GM23248 (cell line): ENCODE measurements around the gene STK31. TPM values are rescaled to one million over a fixed set of nuclear protein-coding genes. Genes with fewer than 3 reads are reported as not detected.
A peak's percentile ranks its signal among the peaks of the same experiment; 100 is the strongest.
"Not testable (repeated sequence)": the region's sequence is repeated elsewhere in the genome, so short reads cannot be mapped to it uniquely, and the experiment has no call there.

Experiments
- DNase-seq: peaks from one replicate; pipeline ENCODE4 v3.0.0-alpha.2; 2015
- H2AFZ ChIP-seq: fragments of 200-600 bp; sonication (generic); 2 replicates; pipeline ENCODE4 v1.6.1; 2016; ENCODE audit warnings: antibody characterized with exemption
- H3F3A ChIP-seq: fragments of 200-600 bp; sonication (generic); 2 replicates; pipeline ENCODE4 v1.6.1; 2016; ENCODE audit warnings: mild to moderate bottlenecking, antibody characterized with exemption, mixed run types; ENCODE audit not compliant: insufficient read depth
- H3K27ac ChIP-seq: fragments of 200-600 bp; sonication (generic); 2 replicates; pipeline ENCODE4 v1.5.1; 2016; ENCODE audit warnings: mild to moderate bottlenecking
- H3K27me3 ChIP-seq: fragments of 200-600 bp; sonication (generic); replicated peaks from 2 replicates; pipeline ENCODE4 v1.6.1; 2016; ENCODE audit warnings: mild to moderate bottlenecking; ENCODE audit not compliant: insufficient read depth
- H3K36me3 ChIP-seq: fragments of 200-600 bp; sonication (generic); 2 replicates; pipeline ENCODE4 v1.6.1; 2016; ENCODE audit warnings: low read depth, mild to moderate bottlenecking
- H3K4me1 ChIP-seq: fragments of 200-600 bp; sonication (generic); 2 replicates; pipeline ENCODE4 v1.6.1; 2016; ENCODE audit warnings: mild to moderate bottlenecking; ENCODE audit not compliant: insufficient read depth
- H3K4me2 ChIP-seq: fragments of 200-600 bp; sonication (generic); one replicate; pipeline ENCODE4 v1.6.1; 2016; ENCODE audit warnings: mild to moderate bottlenecking; ENCODE audit not compliant: unreplicated experiment
- H3K4me3 ChIP-seq: fragments of 200-600 bp; sonication (generic); 2 replicates; pipeline ENCODE4 v1.5.1; 2016; ENCODE audit warnings: mild to moderate bottlenecking
- H3K79me2 ChIP-seq: fragments of 200-600 bp; sonication (generic); 2 replicates; pipeline ENCODE4 v1.6.1; 2016; ENCODE audit warnings: mild to moderate bottlenecking; ENCODE audit not compliant: insufficient read depth
- H3K9ac ChIP-seq: fragments of 200-600 bp; sonication (generic); 2 replicates; pipeline ENCODE4 v1.6.1; 2016; ENCODE audit warnings: mild to moderate bottlenecking
- H3K9me2 ChIP-seq: fragments of 200-600 bp; sonication (generic); 2 replicates; pipeline ENCODE4 v1.6.1; 2016; ENCODE audit warnings: mixed run types, mild to moderate bottlenecking, moderate library complexity; ENCODE audit not compliant: insufficient read depth
- H3K9me3 ChIP-seq: fragments of 200-600 bp; sonication (generic); one replicate; pipeline ENCODE4 v1.6.1; 2017; ENCODE audit warnings: low read depth
- H4K20me1 ChIP-seq: fragments of 200-600 bp; sonication (generic); 2 replicates; pipeline ENCODE4 v1.6.0; 2016; ENCODE audit not compliant: insufficient read depth
- EZH2 ChIP-seq: fragments of 200-600 bp; sonication (generic); IDR thresholded peaks from 2 replicates; pipeline ENCODE4 v1.6.1; 2018; ENCODE audit warnings: antibody characterized with exemption, mild to moderate bottlenecking; ENCODE audit not compliant: insufficient read depth, poor library complexity, severe bottlenecking
- EZH2phosphoT487 ChIP-seq: fragments of 200-600 bp; sonication (generic); IDR thresholded peaks from 2 replicates; pipeline ENCODE4 v1.6.1; 2018; ENCODE audit warnings: antibody characterized with exemption, moderate library complexity, mild to moderate bottlenecking, low read depth; ENCODE audit not compliant: insufficient read depth
- WGBS, 2 experiments: methylation state at CpG; one replicate each; pipeline ENCODE4 v1.1.6; 2015 to 2017; ENCODE audit warnings: low lambda C conversion rate in 2 of 2, low coverage in 1 of 2; ENCODE audit errors: missing lambda C conversion rate in 2 of 2; 5-methylcytosine and 5-hydroxymethylcytosine counted together
- in situ Hi-C: fragments of 300-500 bp; cut with MboI; formaldehyde crosslinking; loops from 2 replicates; pipeline ENCODE4 v1.15.0; 2020
- polyA plus RNA-seq: library from polyadenylated mRNA; unstranded; fragments of >200 nt; fragmentation: Nextera tagmentation; extraction: Ambion mirVana; gene quantifications from 2 replicates; pipeline ENCODE4 v1.2.1, GENCODE V29; 2016
- total RNA-seq: library from RNA; depleted of rRNA; stranded (reverse); fragments of >200 nt; shearing (Covaris generic); gene quantifications from 2 replicates; pipeline ENCODE4 v1.2.3, GENCODE V29; 2014

Gene STK31
- total and polyA plus RNA-seq, 2 experiments from 2014 or later = not detected

- Histone ChIP-seq H3K9me2 (no peaks in the 10 kb centered on the region), H3K4me2 (no peak overlapping the region), H3F3A (no peaks in the 10 kb centered on the region), H3K36me3 (no peaks in the 10 kb centered on the region), H3K4me3 (no peak overlapping the region), H3K9ac (no peak overlapping the region), H3K27me3 (peaks cover 12% of the 10 kb centered on the region; the same call in 1 of the 2 replicates), H3K79me2 (no peaks in the 10 kb centered on the region), H2AFZ (no peak overlapping the region), H3K4me1 (no peaks in the 10 kb centered on the region), H3K9me3 (no peaks in the 10 kb centered on the region), H3K27ac (no peak overlapping the region), H4K20me1 (no peaks in the 10 kb centered on the region)
- in situ Hi-C loops = no loop called here
- TF ChIP-seq EZH2phosphoT487 (no peak), EZH2 (no peak)
- DNase-seq = no peak
- 54% methylated on average over 1 of the region's 1 CpG; no CpG with 5 or more reads in 1 of the 2 experiments for WGBS, 2 experiments
These were observed 94.7 kb downstream of the STK31 start for GRCh38 chr7:23804707-23805106.

- Histone ChIP-seq H3K9ac (no peak overlapping the region), H3K36me3 (no peaks in the 10 kb centered on the region), H3F3A (no peaks in the 10 kb centered on the region), H2AFZ (no peak overlapping the region), H3K9me3 (no peaks in the 10 kb centered on the region), H3K9me2 (no peaks in the 10 kb centered on the region), H4K20me1 (no peaks in the 10 kb centered on the region), H3K4me3 (no peak overlapping the region), H3K27ac (no peak overlapping the region), H3K4me2 (no peak overlapping the region), H3K4me1 (no peaks in the 10 kb centered on the region), H3K27me3 (no peaks in the 10 kb centered on the region), H3K79me2 (no peaks in the 10 kb centered on the region)
- WGBS, 2 experiments = 22 to 23% methylated on average over 3 of the region's 3 CpGs
- TF ChIP-seq EZH2 = no peak
- TF ChIP-seq EZH2phosphoT487 = no peak
- no peak for DNase-seq
- in situ Hi-C loops = no loop called here
These were observed 98.4 kb downstream of the STK31 start for GRCh38 chr7:23808421-23808820.

- no peaks in the 10 kb centered on the region for H3K27me3 ChIP-seq
- no peaks in the 10 kb centered on the region for H3K4me1 ChIP-seq
These were observed 100.1 kb downstream of the STK31 start for GRCh38 chr7:23810099-23810498.

GRCh38 chr7:23811540-23811939, 101.5 kb downstream of the STK31 start:
- Histone ChIP-seq H2AFZ (no peak overlapping the region), H3K4me2 (no peak overlapping the region), H3K4me1 (no peaks in the 10 kb centered on the region), H3K9me2 (no peaks in the 10 kb centered on the region), H3K27ac (no peak overlapping the region), H3K36me3 (no peaks in the 10 kb centered on the region), H3K4me3 (no peak overlapping the region), H3K79me2 (no peaks in the 10 kb centered on the region), H3K9me3 (no peaks in the 10 kb centered on the region), H3K9ac (no peak overlapping the region), H4K20me1 (no peaks in the 10 kb centered on the region), H3F3A (no peaks in the 10 kb centered on the region), H3K27me3 (no peaks in the 10 kb centered on the region)
- DNase-seq = peak; percentile 8
- WGBS, 2 experiments = 62 to 79% methylated on average over 1 of the region's 1 CpG
- TF ChIP-seq EZH2phosphoT487 (no peak), EZH2 (no peak)
- in situ Hi-C loops = no loop called here

More at GRCh38 chr7:23810099-23810498, 100.1 kb downstream of the STK31 start:
- Histone ChIP-seq H3K9me3 (no peaks in the 10 kb centered on the region), H3K9ac (no peak overlapping the region), H3K36me3 (no peaks in the 10 kb centered on the region), H4K20me1 (no peaks in the 10 kb centered on the region), H2AFZ (no peak overlapping the region), H3K4me2 (no peak overlapping the region), H3K9me2 (no peaks in the 10 kb centered on the region), H3K4me3 (no peak overlapping the region), H3F3A (no peaks in the 10 kb centered on the region), H3K79me2 (no peaks in the 10 kb centered on the region), H3K27ac (no peak overlapping the region)
- in situ Hi-C loops = no loop called here
- TF ChIP-seq EZH2phosphoT487 (no peak), EZH2 (no peak)
- DNase-seq = no peak
- whole genome bisulfite sequencing, 2 experiments = 43 to 53% methylated on average over 1 of the region's 1 CpG

GRCh38 chr7:23828125-23828524, 118.1 kb downstream of the STK31 start:
- H3K36me3 ChIP-seq, H3K9me3 ChIP-seq, H3K79me2 ChIP-seq, H3K9me2 ChIP-seq, H3K27me3 ChIP-seq, H3K4me2 ChIP-seq, H3K27ac ChIP-seq, H3K4me1 ChIP-seq, H3K4me3 ChIP-seq, in situ Hi-C loops, H2AFZ ChIP-seq, H3F3A ChIP-seq, H3K9ac ChIP-seq, H4K20me1 ChIP-seq, DNase-seq: not testable (repeated sequence)
- WGBS, 2 experiments = 67 to 71% methylated on average over 9 to 10 of the region's 10 CpGs

GRCh38 chr7:23832733-23833132, 122.7 kb downstream of the STK31 start:
- H3K27ac ChIP-seq, in situ Hi-C loops, H3K9me2 ChIP-seq, H3K4me1 ChIP-seq, H3K4me3 ChIP-seq, H2AFZ ChIP-seq, H3K36me3 ChIP-seq, H3K27me3 ChIP-seq, H3K4me2 ChIP-seq, H3K9ac ChIP-seq, H3K79me2 ChIP-seq, H4K20me1 ChIP-seq, H3K9me3 ChIP-seq, H3F3A ChIP-seq, DNase-seq: not testable (repeated sequence)
- 3 to 5% methylated on average over 4 of the region's 4 CpGs for WGBS, 2 experiments
